GM19240 (cell line): ENCODE measurements around the gene PRKCB.
"Not testable (repeated sequence)": the region's sequence is repeated elsewhere in the genome, so short reads cannot be mapped to it uniquely, and the experiment has no call there.

Source experiments
- DNase-seq: peaks from one replicate; pipeline ENCODE4 v3.0.0; 2011; ENCODE audit warnings: low spot score; ENCODE audit not compliant: insufficient read length

Gene PRKCB

GRCh38 chr16:24085666-24086065 is 249.9 kb downstream of the PRKCB start:
- DNase-seq = no peak

DNA sequence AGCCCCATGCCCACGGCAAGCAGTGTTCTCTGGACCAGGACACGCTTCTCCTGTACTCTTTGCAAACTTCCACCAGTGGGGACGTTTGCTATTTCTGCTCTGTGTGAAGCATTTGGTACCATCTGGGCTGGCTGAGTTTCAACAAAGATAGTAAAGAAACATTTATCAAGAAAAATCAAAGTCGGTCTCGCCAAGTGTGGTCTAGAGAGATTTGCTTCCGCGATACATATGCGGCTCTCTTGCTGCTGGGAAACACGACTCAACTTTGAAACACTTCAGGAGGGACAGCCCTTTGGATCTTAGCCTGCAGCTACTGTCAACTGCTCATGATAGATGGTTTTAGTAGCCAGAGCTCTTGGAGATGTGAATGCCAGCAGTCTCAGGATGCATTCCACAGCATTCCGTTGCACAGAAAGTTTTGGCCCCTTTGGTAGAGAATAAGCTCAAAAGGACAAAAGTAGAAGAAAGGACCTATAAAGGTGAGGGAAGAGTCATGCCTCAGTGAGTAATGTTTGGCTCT is 252.2 kb downstream of the PRKCB start:
- DNase-seq = no peak

- no peak for DNase-seq
These were observed 253.0 kb downstream of the PRKCB start for GRCh38 chr16:24088767-24089166.

DNA sequence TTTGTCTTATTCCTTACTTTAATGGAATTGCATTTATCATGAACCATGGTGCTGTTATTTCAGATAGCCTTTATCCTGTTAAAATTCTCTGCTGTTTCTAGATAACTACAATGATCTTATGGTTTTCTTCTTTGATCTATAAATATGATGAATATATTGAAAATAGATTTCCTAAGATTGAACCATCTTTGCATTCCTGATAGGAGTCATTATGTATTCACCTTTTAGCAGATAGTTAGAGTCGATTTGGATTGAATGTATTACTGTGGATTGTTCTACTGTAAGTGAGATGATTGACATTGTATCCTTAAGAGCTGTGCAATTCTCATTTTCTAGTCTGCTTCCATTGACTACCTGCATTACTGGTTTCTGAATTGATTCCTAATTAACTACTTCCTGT is 255.3 kb downstream of the PRKCB start:
- no peak for DNase-seq

GRCh38 chr16:24093049-24093448 is 257.3 kb downstream of the PRKCB start:
- DNase-seq = no peak

- DNase-seq = no peak
These were observed 258.9 kb downstream of the PRKCB start for GRCh38 chr16:24094660-24095059.

DNA sequence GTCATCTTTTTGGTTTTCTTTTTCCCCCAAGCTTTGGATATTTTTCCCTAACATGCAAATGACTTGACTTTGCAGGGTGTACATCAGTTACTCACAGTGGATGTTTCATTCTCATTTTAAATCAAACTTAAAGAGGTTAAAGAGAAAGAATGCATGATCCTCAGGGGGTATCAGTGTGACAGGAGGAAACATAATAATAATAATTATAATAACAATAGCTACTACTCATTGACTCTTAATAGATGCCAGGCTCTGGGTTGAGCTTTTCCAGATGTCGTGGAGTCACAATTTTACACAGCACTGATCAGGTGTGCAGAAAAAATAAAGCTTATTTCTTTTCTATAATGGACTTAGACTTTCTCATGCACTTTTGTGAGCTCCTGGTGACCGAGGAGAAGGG is 263.1 kb downstream of the PRKCB start:
- DNase-seq = no peak

- DNase-seq = no peak
These were observed 265.6 kb downstream of the PRKCB start for GRCh38 chr16:24101431-24101830.

GRCh38 chr16:24102209-24102660 is 266.5 kb downstream of the PRKCB start:
- DNase-seq = no peak

DNA sequence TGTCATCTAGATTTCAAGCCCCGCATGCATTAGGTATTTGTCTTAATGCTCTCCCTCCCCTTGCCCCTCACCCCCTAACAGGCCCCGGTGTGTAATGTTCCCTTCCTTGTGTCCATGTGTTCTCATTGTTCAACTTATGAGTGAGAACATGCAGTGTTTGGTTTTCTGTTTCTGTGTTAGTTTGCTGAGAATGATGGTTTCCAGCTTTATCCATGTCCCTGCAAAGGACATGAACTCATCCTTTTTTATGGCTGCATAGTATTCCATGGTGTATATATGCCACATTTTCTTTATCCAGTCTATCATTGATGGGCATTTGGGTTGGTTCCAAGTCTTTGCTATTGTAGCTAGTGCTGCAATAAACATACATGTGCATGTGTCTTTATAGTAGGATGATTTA is 269.7 kb downstream of the PRKCB start:
- not testable (repeated sequence) for DNase-seq

GRCh38 chr16:24108090-24108489 is 272.3 kb downstream of the PRKCB start:
- not testable (repeated sequence) for DNase-seq

DNA sequence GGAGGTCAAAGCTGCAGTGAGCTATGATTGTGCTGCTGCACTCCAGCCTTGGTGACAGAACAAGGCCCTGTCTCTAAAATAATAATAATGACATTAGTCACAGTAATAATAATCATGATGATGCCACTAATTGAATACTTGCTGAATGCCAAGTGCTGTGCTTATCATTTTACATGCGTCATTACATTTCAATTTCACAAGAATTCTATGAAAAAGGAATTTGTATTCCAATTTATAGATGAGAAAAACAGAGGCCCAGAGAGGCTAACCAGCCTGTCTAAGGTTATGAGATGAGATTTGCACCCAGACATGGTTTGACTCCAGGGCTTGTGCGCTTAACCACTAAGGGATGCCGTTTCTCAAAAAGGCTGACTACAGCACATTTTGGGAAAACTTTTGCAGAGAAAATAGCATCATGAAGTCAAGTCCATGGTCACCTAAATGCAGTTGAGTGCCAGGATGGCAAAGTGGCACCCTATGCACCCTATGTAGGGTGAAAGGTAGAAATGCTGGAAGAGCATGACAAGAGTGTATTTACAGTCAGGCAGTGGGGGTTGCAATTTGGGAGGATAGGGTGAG is 276.0 kb downstream of the PRKCB start:
- DNase-seq = no peak

DNA sequence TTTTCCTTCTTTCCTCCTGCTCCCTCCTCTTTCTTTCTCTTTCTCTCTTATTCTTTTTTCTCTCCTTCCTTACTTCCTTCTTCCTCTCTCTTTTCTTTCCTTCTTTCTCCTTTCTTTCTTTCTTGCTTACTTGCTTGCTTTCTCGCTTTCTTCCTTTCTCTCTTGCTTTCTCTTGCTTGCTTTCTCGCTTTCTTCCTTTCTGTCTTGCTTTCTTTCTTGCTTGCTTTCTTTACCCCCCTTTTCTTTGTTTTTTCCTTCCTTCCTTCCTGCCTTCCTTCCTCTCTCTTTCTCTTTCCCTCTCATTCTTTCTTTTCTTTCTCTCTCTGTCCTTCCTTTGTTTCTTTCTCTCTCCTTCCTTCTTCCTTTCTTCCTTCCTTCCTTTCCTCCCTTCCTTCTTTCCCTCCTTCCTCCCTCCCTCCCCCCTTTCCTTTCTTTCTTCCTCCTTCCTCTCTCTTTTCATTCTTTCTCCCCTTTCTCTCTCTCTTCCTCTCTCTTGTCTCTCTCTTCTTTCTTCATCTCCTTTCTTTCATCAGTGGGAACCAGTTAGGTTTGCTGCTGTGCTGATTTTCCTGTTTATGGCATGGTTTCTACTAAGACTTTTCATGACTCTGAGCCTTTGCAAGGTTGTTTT is 277.4 kb downstream of the PRKCB start:
- no peak for DNase-seq

- DNase-seq = no peak
These were observed 279.1 kb downstream of the PRKCB start for GRCh38 chr16:24114876-24115275.

DNA sequence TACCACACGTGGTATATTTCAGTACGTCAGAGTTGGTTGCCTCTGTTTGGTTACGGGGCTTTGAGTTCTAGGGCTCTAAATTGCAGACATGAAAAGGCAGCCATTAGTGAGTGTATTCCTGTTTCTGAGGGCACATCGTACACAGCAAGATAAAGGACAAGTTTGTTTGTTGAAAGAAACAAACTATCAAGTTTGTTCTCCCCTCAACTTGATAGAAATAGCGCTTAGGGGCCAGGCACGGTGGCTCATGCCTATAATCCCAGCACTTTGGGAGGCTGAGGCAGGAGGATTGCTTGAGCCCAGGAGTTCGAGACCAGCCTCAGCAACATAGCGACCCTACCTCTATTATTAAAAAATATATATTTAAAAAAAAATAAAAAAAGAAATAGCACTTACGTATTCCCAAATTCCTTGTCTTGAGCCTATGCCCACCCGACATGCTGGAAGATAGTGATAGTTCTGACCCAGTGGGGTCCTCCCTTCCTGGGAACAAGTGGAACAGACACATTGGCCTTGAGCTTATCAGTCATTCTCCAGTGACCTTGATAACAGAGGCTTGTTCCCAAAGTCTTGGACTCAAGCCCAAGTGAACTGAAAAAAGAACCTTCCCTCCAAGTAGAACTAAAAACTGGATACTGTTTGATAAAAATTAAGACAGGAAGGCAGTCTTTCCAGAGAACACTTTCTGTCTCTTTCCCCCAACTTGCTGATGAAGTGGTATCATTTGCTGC is 280.4 kb downstream of the PRKCB start:
- DNase-seq = no peak

DNA sequence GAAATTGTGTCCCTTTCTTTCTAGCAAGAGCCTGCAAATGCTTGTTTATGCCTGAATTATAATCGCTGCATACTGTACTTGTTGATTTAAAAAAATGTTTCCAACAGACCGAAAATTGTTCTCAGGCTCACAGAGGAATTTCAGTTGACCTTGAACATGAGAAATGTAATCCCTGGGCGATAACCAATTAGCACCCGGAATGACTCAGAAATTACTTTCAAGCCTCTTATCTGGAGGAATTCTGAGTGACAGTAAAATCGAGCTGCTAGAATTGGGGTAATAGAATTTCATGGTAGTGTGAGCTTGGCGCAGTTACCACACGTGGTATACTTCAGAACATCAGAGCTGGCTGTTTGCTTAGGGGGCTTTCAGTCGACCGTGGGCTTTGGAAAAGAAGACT is 281.2 kb downstream of the PRKCB start:
- DNase-seq = no peak

DNA sequence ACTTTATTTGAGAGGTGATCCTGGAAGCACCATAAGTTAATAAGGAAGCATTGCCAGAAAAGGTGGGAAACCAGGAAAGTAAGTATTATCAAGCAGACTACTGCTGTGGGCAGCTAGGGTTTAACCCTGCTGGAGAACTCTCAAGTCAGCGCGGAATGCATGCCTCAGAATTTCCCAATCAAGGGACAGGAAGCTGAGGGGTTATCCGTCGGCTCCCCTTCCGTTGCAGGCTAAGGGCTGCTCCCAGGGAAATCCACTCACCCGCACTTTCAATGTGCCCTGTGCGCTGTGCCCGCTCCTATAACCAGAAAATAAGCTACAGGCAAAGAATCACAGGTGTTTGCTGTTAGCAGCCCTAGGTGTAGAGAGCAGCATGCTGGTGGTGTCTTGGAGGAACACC is 281.9 kb downstream of the PRKCB start:
- DNase-seq = no peak

- DNase-seq = no peak
These were observed 282.5 kb downstream of the PRKCB start for GRCh38 chr16:24118126-24118821.

- DNase-seq = no peak
These were observed 284.0 kb downstream of the PRKCB start for GRCh38 chr16:24119807-24120206.

GRCh38 chr16:24123275-24123674 is 287.5 kb downstream of the PRKCB start:
- DNase-seq = no peak

DNA sequence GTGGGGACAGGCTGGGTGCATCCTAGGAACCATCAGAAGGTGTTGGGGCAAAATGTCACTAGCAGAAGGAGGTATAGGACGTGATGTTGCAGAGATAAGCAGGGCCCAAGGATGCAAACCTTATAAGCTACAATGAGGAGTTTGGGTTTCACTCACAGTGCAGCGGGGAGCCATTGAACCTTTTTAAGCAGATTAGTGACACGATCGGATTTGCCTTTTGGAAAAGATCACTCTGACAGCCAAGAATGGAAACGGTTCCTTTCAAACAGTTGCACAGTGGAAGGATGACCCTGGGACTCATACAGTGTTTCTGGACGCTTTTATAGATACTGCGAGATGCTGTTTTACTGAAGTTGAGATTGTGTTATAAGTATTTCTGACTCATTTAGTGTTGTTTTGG is 288.5 kb downstream of the PRKCB start:
- DNase-seq = no peak

- no peak for DNase-seq
These were observed 289.4 kb downstream of the PRKCB start for GRCh38 chr16:24125214-24125613.
